Retina (tissue), 1 donor: ENCODE results near the gene REPIN1.

Source experiments
- DNase-seq: peaks from one replicate; pipeline ENCODE4 v3.0.0-alpha.2; 2016

The REPIN1 gene

DNA sequence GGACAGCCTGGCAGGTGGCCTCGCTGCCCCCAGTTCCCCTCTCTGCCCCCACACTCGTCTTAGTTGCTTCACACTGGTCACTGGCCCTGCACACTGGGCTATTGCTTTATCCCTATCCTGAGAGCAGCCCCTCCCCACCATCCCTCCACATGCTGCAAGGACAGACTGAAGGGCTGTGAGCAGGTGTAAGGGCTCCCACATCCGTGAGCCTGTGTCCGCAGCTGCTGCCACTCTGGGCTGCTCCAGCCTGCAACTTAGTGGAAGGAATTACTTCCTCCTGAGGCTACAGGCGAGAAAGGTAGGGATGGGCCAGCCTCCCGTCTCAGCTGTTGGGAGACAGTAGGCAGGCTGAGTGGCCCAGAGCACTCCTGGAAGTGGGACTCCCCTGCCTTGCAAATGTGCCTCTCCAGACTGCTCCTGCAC lies 31.0 kb upstream of the REPIN1 start:
- no peak for DNase-seq

DNA sequence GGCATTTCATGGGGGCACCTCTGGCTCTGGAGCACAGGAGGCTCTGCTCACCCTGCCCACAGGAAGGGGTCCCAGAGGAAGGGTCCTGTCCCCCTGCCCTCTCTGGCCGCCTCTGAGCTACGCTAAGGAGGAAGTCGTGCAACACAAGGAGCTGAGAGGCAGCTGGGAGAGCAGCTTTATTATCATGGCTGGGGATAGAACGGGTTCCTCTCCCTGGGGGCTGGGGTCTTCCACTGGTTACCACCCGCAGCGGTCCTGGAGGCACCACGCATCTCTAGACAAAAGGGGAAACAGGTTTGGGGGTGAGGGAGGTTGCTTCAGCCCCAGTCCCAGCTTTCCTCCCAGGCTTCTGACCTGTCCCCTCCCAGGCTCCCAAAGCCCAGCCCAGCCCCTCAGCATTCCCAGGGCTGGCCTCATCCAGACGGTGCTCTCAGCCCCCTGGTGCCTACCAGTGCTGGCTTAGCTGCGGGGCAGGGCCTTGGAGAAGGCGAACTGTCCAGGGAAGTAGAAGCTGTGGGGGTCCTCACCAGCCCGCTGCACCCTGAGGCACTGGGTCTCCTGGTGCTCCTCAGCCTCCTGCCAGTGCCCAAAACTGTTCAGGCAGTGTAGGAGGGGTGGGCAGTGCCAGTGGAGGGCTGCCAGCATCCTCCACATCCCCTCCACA lies 30.3 kb upstream of the REPIN1 start:
- no peak for DNase-seq

GRCh38 chr7:150339409-150339809 lies 29.2 kb upstream of the REPIN1 start:
- no peak for DNase-seq

DNA sequence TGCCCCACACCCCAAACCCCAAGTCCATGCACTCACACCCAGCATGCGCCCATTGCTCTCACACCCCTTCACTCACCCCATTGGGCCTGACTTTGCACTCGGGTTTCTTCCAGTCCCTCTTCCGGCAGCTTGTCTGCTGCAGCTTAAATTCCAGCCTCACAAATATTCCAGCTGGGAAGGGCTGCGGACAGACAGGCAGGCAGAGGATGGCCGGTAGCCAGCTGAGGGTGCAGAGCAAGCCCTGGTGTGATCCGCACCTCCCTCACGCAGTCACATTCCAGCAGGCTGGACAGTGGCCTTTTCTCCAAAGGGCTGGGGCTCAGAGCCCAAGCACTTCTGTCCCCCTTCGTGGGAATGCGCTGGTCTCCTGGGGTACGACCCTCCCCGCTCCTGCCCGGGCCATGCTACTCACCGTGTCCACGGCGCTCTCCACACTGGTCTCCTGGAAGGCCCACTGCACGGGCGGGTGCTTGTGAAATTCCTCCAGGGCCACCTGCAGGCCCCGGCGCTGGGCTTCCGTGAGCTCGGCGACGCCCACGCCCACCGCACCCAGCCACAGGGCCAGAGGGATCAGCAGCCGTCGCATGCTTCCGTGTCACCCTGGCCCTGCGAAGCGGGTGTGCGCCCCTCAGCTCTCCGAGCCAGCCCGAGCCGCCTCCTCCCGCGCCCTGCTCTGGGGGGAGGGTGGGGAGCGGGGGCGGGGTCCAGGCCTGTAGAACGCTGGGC lies 28.4 kb upstream of the REPIN1 start:
- peak; percentile 67 for DNase-seq

GRCh38 chr7:150340875-150341262 lies 27.8 kb upstream of the REPIN1 start:
- no peak for DNase-seq

DNA sequence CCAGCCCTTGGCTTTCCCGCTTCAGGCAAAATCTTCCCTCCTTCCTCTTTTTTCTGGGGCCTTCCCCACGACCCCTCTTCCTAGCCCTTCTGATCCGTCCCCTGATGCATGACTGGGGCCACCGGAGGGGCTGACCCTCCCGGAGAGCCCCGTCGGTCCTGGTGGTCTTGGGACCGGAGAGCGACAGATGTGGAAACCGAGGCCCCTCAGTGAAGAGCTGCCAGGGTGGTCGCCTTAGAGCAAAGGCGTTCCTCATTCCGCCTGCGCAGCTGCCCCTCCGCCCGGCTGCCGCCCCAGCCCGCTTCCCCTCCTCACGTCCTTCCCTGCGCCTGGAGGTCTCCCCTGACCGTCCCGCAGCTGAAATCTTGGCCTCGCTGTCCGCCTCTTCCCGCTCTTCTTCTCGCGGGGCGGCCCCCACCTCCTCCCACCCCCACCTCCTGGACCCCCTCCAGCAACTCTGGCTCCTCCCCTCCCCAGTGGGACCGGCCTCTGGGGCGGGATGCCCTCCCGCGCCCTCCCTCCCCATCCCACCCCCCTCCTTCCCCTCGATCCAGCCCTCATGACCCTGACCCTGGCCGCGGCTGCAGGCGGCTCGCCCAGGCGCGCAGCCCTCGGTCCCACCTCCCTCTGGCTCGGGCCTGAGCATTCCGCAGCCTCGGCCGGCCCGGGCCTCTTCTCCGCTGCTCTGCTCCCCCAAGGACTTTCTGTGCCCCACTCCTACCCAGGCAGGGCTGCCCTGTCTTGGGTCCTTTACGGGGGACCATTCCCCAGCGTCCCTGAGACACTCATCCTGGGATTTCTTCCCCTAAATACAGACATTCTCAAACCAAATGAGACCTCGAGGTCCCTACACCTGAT lies 27.1 kb upstream of the REPIN1 start, which contains the start of gene RARRES2:
Gene RARRES2 (minus strand): TSS at position 367 of the 858 bp plus-strand sequence. CDS start 1,020 bp downstream, outside the sequence.
- peak; percentile 57 for DNase-seq

DNA sequence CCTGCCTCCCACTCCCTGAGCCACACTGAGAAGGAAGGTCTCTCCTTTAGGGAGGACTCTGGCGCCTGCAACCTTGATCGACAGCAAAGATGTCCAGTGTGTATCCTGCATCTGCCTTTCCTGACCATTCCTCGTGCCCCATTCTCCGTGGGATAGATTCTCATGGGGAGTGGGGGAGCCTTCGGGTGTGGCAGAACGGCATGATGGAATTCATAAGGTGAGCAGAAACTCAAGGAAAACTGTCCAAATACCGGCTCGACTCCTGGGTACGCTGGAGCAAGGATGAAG lies 26.6 kb upstream of the REPIN1 start:
- no peak for DNase-seq

- DNase-seq, result no peak
These were observed 25.4 kb upstream of the REPIN1 start for GRCh38 chr7:150343225-150343624.

DNA sequence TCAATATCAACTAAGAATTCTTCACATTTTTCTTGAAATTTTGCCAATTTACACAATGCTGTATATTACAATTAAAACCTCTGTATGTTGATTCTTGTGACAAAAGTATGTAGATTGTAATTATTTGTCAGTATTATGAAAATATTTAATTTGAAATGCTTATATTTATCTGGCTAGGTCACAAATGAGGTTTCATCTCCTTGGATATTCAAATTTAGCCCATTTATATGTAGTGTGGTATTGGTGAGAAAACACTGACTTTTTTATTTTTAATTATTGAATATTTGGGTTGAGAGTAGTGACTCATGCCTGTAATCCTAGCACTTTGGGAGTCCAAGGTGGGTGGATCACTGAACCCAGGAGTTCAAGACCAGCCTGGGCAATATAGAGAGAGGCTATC lies 24.3 kb upstream of the REPIN1 start:
- DNase-seq, result no peak

- DNase-seq, result no peak
These were observed 23.6 kb upstream of the REPIN1 start for GRCh38 chr7:150345012-150345411.

GRCh38 chr7:150346922-150347321 lies 21.7 kb upstream of the REPIN1 start:
- no peak for DNase-seq

GRCh38 chr7:150351587-150352194 lies 16.9 kb upstream of the REPIN1 start:
- DNase-seq, result no peak

GRCh38 chr7:150355666-150356059 lies 13.0 kb upstream of the REPIN1 start:
- no peak for DNase-seq

- peak; percentile 56 for DNase-seq
These were observed 12.2 kb upstream of the REPIN1 start for GRCh38 chr7:150356265-150356897.

DNA sequence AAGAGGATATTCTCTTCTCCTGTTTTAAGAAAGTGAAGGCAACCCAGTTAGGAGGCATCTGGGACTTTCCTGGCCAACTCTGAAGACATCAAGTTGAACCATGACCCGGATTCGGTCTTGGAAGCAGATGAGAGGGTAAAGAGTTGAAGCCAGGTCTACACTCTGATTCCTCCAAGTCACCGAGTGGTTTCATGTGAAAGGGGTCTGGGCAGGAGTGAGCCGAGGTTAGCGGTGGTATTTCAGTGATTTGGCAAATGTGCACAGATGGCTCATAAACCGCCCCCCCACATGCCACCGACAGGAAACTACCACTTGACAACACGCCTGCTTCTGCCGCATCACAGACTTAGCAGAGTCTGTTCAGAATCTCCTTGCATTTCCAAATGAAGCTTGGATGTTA lies 11.4 kb upstream of the REPIN1 start:
- DNase-seq, result no peak

- DNase-seq, result no peak
These were observed 10.7 kb upstream of the REPIN1 start for GRCh38 chr7:150357771-150358427.

DNA sequence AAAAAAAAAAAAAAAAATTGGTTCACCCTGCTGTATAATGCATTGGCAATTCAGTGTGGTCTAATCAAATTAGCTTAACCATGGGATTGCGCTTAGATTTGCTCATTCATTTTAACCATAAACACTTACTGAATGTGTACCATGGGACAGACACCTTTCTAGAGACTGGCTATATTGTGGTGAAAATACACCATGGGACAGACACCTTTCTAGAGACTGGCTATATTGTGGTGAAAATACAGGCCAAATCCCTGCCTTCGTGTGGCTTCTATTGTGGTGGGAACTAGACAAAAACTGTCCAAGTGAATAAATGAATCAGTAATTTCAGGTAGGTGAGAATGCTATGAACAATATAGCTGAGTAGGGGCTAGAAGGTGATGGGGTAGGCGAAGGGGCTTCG lies 10.2 kb upstream of the REPIN1 start:
- no peak for DNase-seq

- no peak for DNase-seq
These were observed 9.5 kb upstream of the REPIN1 start for GRCh38 chr7:150358988-150359621.

DNA sequence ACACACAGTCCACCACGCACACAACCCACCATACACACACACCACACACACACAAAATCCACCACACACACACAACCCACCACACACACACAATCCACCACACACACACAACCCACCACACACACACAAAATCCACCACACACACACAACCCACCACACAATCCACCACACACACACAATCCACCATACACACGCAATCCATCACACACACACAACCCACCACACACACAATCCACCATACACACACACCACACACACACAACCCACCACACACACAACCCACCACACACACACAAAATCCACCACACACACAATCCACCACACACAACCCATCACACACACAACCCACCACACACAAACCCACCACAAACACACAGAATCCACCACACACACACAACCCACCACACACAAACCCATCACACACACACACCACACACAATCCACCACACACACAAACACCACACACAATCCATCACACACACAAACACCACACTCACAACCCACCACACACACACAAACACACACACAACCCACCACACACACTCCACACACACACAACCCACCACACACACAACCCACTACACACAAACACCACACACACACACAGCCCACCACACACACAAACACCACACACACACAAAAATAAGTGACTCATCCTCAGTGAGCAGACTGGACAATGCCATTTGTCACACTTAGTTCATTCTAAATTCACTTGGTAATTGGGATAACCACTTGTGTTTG lies 8.8 kb upstream of the REPIN1 start:
- no peak for DNase-seq

DNA sequence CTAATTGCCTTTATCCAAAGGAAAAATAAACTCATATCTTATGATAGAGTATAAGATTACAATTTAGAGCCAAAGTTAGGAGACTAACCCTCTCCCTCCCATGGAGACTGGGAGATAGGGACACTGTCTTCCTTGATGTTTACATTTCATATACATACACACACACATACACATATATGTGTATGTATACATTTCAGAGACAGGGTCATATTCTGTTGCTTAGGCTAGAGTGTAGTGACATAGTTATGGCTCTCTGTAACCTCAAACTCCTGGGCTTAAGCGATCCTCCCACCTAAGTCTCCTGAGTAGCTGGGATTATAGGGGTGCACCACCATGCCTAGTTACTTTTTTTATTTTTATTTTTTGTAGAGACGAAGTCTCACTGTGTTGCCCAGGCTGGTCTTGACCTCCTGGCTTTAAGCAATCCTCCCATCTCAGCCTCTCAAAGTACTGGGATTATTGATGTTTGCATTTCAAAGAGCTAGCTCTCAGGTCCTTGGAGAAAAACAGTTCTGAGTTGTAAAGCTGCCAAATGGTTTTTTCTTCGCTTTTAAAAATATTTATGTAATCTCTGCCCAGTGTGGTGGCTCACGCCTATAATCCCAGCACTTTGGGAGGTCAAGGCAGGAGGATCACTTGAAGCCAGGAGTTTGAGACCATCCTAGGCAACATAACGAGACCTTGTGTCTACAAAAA lies 8.1 kb upstream of the REPIN1 start:
- no peak for DNase-seq
